HG03521 (cell line): Measurements from ENCODE around the gene MXD4.
"Not testable (repeated sequence)": the region's sequence is repeated elsewhere in the genome, so short reads cannot be mapped to it uniquely, and the experiment has no call there.

Experiments
- ATAC-seq: cut with Tn5 transposase; IDR thresholded peaks from one replicate; pipeline ENCODE4 v1.9.1; 2021; ENCODE audit warnings: mild to moderate bottlenecking, moderate library complexity; ENCODE audit not compliant: unreplicated experiment

MXD4 gene

GRCh38 chr4:2276581-2277325, 14.8 kb upstream of the MXD4 start:
- no peak for ATAC-seq

- no peak for ATAC-seq
Observed at GRCh38 chr4:2275546-2276251, 13.8 kb upstream of the MXD4 start.

- ATAC-seq = not testable (repeated sequence)
Observed at GRCh38 chr4:2275044-2275397, 13.1 kb upstream of the MXD4 start.

GRCh38 chr4:2274320-2275043, 12.6 kb upstream of the MXD4 start:
- ATAC-seq = no peak

GRCh38 chr4:2273657-2274319, 11.9 kb upstream of the MXD4 start:
- ATAC-seq = no peak

- no peak for ATAC-seq
Observed at GRCh38 chr4:2273221-2273620, 11.3 kb upstream of the MXD4 start.

- no peak for ATAC-seq
Observed at GRCh38 chr4:2272828-2273120, 10.9 kb upstream of the MXD4 start.

GRCh38 chr4:2272026-2272827, 10.3 kb upstream of the MXD4 start:
- ATAC-seq = no peak

GRCh38 chr4:2271279-2272025, 9.5 kb upstream of the MXD4 start:
- no peak for ATAC-seq

GRCh38 chr4:2270341-2271165, 8.6 kb upstream of the MXD4 start:
- no peak for ATAC-seq

- ATAC-seq = no peak
Observed at GRCh38 chr4:2269618-2270163, 7.8 kb upstream of the MXD4 start.

GRCh38 chr4:2269206-2269531, 7.3 kb upstream of the MXD4 start:
- no peak for ATAC-seq

GRCh38 chr4:2268357-2269205, 6.7 kb upstream of the MXD4 start:
- ATAC-seq = no peak

GRCh38 chr4:2267841-2268240, 5.9 kb upstream of the MXD4 start:
- ATAC-seq = no peak

GRCh38 chr4:2267320-2267811, 5.5 kb upstream of the MXD4 start:
- no peak for ATAC-seq

GRCh38 chr4:2266821-2267220, 4.9 kb upstream of the MXD4 start:
- no peak for ATAC-seq

GRCh38 chr4:2266181-2266580, 4.3 kb upstream of the MXD4 start:
- no peak for ATAC-seq
